Measurements from ENCODE around the gene MREG.
"Not testable (repeated sequence)": the region's sequence is repeated elsewhere in the genome, so short reads cannot be mapped to it uniquely, and the experiment has no call there.

Gene MREG

DNA sequence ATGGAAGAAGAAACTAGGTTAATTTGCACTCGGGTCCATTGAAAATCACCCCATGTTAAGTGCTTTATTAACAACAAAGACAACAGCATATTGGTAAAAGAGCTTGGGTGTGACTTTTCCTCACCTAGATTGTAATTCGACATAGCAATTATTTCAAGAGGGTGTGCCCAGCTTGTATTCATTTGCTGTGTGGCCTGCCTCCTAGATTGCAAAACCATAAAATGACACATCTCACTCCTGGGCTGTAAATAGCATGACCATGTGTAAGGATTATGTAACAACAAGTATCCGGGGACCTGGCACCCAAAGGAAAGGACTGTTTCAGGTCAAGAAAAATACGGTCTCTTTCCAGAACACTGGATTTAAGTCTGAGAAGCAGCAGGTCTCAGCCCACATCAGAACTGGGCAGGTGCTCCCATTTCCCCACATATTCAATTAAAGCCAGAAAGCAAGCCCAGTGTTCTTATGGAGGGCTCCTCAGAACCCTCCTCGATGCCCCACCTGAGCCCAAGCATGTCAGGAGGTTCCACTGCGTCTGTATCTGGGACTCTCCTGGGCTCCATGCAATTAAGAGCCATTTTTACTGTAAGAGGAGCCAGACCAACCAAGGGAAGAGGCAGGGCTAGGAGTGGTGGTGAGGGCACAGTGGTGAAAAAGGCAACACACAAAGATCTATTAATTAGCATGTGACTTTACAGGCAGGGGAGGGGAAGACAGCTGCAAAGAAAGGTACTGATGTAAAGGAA, 39.2 kb downstream of the MREG start:
- peak in 1 of 2 donors; percentile 38 for DNase-seq
- Histone ChIP-seq H3K4me3 (no peak overlapping the region), H3K36me3 (no peaks in the 10 kb centered on the region), H3K9me3 (no peaks in the 10 kb centered on the region), H3K4me1 (peaks cover 0 to 22% (median 5%) of the 10 kb centered on the region in 4 donors), H3K27me3 (no peaks in the 10 kb centered on the region), H3K27ac (no peak overlapping the region)
- intact Hi-C loops (cut with DNase I; ENCODE audit: low total_unique reads): no loop called here
- TF ChIP-seq, protein P1, sequence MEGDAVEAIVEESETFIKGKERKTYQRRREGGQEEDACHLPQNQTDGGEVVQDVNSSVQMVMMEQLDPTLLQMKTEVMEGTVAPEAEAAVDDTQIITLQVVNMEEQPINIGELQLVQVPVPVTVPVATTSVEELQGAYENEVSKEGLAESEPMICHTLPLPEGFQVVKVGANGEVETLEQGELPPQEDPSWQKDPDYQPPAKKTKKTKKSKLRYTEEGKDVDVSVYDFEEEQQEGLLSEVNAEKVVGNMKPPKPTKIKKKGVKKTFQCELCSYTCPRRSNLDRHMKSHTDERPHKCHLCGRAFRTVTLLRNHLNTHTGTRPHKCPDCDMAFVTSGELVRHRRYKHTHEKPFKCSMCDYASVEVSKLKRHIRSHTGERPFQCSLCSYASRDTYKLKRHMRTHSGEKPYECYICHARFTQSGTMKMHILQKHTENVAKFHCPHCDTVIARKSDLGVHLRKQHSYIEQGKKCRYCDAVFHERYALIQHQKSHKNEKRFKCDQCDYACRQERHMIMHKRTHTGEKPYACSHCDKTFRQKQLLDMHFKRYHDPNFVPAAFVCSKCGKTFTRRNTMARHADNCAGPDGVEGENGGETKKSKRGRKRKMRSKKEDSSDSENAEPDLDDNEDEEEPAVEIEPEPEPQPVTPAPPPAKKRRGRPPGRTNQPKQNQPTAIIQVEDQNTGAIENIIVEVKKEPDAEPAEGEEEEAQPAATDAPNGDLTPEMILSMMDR (IDR thresholded peaks at IDR 0.05): no peak

GRCh38 chr2:215973145-215973792, 40.1 kb downstream of the MREG start:
- no peaks in the 10 kb centered on the region for H3K36me3 ChIP-seq
- peaks cover 0 to 22% (median 5%) of the 10 kb centered on the region in 4 donors for H3K4me1 ChIP-seq
- no peak overlapping the region for H3K27ac ChIP-seq
- H3K4me3 ChIP-seq: no peak overlapping the region
- no peak for DNase-seq
- TF ChIP-seq, protein P1 (IDR thresholded peaks at IDR 0.05): no peak
- H3K9me3 ChIP-seq: no peaks in the 10 kb centered on the region
- no peaks in the 10 kb centered on the region for H3K27me3 ChIP-seq
- intact Hi-C loops (cut with DNase I; ENCODE audit: low total_unique reads): no loop called here

DNA sequence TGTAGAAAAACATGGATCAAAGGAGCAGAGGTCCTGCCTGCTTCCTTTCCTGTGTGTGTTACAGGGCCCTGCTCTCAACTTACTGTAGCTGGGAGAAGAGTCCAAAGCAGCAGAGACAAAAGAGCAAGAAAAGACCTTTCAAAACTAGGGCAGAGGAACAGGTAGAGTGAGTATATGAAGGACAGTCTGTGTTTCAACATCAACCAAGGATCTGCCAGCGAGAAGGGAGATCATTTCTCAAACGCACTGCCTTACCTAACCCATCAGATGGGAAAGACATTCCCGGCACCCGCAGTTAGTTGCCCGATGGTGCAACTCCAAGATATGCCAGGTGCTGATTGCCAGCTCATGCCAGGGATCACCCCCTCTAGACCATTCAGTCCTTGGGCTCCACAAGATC, 41.7 kb downstream of the MREG start:
- Histone ChIP-seq H3K4me3 (no peak overlapping the region), H3K27ac (no peak overlapping the region), H3K4me1 (peaks cover 0 to 22% (median 5%) of the 10 kb centered on the region in 4 donors), H3K9me3 (no peaks in the 10 kb centered on the region), H3K27me3 (no peaks in the 10 kb centered on the region), H3K36me3 (no peaks in the 10 kb centered on the region)
- no peak for DNase-seq
- intact Hi-C loops (cut with DNase I; ENCODE audit: low total_unique reads): no loop called here
- TF ChIP-seq, protein P1 (IDR thresholded peaks at IDR 0.05): no peak

GRCh38 chr2:215970894-215971293, 42.5 kb downstream of the MREG start:
- H3K27me3 ChIP-seq; intact Hi-C loops (cut with DNase I; ENCODE audit: low total_unique reads); H3K36me3 ChIP-seq; H3K9me3 ChIP-seq; H3K4me3 ChIP-seq; DNase-seq; H3K27ac ChIP-seq: not testable (repeated sequence)
- H3K4me1 ChIP-seq: peaks cover 0 to 22% (median 5%) of the 10 kb centered on the region in 4 donors

GRCh38 chr2:215970425-215970824, 42.9 kb downstream of the MREG start:
- Histone ChIP-seq H3K9me3 (no peaks in the 10 kb centered on the region), H3K27ac (no peak overlapping the region), H3K4me1 (peaks cover 0 to 22% (median 5%) of the 10 kb centered on the region in 4 donors), H3K4me3 (no peak overlapping the region), H3K36me3 (no peaks in the 10 kb centered on the region), H3K27me3 (no peaks in the 10 kb centered on the region)
- intact Hi-C loops (cut with DNase I; ENCODE audit: low total_unique reads): no loop called here
- TF ChIP-seq, protein P1 (IDR thresholded peaks at IDR 0.05): no peak
- DNase-seq: no peak

DNA sequence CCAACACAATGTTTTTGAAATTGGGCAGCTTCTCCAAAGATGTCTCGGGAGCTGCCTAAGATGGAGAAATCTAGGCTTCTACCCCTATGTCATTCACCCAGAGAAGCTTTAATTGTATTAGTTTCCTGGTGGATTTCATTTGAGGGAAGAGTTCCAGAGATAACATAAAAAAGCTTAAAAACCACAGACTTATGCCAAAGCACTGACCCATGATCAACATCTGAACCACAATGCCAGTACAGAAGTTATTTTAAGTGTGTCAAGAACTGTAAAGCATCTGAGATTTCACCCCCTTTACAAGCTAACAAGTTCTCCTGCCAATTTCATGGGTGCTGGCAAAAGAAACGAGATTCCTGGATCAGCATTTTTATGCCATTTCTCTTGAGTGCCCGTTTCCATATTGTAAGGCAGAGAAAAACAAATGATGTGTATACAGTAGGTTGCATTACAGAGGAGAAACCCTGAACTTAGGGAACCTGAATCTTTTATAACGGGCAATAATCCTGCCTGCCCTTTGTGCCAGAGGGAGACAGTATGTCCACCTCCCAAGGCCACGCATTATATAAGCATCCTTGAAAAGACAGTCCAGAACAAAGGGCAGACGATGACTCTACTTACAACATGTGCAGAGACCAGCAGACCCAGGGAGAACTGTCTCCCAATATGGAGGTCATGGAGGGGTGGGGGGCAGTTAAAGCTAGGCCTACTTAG, 44.1 kb downstream of the MREG start:
- Histone ChIP-seq H3K36me3 (no peaks in the 10 kb centered on the region), H3K27me3 (no peaks in the 10 kb centered on the region), H3K4me3 (no peak overlapping the region), H3K4me1 (peaks cover 0 to 25% (median 4%) of the 10 kb centered on the region in 4 donors), H3K9me3 (no peaks in the 10 kb centered on the region), H3K27ac (no peak overlapping the region)
- TF ChIP-seq, protein P1 (IDR thresholded peaks at IDR 0.05): no peak
- intact Hi-C loops (cut with DNase I; ENCODE audit: low total_unique reads): no loop called here
- no peak for DNase-seq

All from tibial artery (tissue), 4 donors.